Stimulated activated CD4-positive, alpha-beta T cell treated with anti-CD3 and anti-CD28 coated beads, Interleukin-4, amount 100 ng/mL, for 1 hour (primary cell): Measurements from ENCODE around the gene RAB3D.

ENCODE experiments used
- DNase-seq: peaks from one replicate; pipeline ENCODE4 v3.0.0-alpha.2; 2020

Gene RAB3D

GRCh38 chr19:11293433-11294389, 45.7 kb downstream of the RAB3D start:
- DNase-seq, result peak; percentile 83

DNA sequence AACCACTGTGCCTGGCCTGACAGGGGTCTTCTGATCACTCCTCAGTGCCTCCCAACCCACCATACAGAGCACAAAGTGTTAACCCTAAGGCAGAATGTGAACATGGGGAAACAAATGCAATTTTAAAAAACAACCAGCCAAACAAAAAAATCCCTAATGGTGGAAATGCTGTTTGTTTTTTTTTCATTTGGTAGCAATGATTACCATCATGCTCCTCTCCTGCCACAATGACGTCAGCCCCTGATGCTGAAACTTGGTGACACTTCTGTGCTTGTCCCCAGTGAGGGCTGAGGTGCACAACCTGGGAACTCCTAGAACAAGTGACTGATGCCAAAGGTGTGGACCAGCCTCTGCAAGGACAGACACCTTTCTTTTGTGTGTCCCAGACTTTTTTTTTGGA, 47.5 kb downstream of the RAB3D start:
- no peak for DNase-seq

DNA sequence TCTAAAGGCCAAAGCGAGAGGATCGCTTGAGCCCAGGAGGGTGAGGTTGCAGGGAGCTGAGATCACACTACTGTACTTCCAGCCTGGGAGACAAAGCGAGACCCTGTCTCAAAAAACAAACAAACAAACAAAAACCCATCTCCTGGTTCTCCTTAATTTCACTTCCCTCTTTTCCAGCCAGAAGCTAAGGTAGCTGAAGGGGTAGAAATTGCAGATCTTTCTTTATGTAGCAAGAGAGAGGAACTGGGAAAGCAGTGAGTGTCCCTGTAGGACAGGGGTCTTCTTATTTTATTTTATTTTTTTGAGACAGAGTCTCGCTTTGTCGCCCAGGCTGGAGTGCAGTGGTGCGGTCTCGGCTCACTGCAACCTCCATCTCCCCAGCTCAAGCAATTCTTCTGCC, 48.0 kb downstream of the RAB3D start:
- no peak for DNase-seq

DNA sequence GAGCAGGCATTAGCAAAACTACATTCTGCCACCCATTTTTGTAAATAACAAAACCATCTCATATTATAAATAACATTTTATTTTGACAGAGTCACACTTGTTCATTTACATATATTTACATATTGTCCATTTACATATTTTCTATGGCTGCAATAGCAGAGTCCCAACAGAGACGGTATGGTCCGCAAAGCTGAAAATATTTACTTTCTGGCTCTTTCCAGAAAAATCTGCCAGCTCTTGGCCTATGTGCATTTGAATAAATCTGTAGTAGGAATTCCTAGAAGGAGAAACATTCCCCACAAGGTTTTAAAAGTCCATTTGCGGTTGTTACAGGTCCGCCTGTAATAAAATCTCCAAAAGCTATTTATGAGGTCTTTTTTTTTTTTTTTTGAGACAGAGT, 49.2 kb downstream of the RAB3D start:
- no peak for DNase-seq

DNA sequence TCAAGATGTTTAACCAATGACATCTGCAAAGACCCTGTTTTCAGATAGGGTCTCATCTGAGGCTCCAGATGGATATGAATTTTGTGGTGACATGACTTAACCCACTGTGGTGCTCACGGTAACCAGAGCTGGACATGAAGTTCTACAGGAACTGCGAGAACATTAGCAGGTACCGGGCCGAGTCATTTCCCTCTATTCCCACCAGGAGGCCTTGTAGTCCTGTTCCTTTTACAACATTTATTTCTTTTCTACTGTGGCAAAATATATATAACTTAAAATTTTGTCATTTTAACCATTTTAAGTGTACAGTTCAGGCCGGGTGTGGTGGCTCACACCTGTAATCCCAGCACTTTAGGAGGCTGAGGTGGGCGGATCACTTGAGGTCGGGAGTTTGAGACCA, 51.1 kb downstream of the RAB3D start:
- DNase-seq, result no peak

GRCh38 chr19:11286312-11286974, 53.0 kb downstream of the RAB3D start:
- DNase-seq, result no peak

DNA sequence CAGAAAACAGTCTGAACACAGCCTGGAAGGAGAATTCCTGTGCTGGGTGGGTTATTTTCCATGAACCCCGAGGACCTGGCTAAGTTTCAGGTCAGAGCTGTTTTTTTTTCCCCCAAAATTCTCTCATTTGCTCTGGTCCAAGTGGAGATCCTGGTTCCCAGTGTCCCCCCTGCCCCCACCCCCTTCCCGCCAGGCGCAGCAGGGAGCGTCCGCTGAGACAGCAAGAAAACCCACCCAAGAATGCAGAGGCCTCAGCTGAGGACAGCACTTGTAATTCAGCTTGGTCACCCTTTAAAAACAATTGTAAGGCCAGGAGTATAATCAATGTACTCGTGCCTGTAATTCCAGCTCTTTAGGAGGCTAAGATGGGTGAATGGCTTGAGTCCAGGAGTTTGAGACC, 54.9 kb downstream of the RAB3D start:
- no peak for DNase-seq

DNA sequence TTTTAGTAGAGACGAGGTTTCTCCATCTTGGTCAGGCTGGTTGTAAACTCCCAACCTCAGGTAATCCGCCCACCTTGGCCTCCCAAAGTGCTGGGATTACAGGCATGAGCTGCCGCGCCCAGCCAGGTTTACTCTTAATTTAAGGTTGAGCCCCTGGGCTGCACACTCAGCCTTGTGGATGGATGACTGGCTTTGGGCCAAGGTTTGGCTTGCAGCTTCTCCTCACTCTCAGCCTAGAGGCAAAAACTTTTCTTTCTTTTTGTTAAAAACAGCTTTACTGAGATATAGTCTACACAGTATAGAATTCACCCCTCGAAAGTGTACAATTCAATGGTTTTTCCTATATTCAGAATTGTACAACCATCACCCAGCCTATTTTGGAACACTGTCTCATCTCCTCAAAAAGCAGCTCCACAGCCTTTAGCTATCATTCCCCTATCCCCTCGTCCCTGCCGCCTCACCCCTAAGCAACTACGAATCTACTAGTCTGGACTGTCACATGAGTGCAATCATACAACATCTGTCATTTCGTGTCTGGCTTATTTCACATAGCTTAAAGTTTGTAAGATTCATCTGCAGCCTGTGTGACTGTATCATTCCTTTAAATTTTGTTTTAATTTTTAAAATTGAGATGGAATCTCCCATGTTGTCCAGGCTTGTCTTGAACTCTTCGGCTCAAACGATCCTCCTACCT, 58.0 kb downstream of the RAB3D start:
- no peak for DNase-seq

- no peak for DNase-seq
Measured at GRCh38 chr19:11279505-11280236, 59.8 kb downstream of the RAB3D start.

- no peak for DNase-seq
Measured at GRCh38 chr19:11278670-11279069, 60.8 kb downstream of the RAB3D start.

DNA sequence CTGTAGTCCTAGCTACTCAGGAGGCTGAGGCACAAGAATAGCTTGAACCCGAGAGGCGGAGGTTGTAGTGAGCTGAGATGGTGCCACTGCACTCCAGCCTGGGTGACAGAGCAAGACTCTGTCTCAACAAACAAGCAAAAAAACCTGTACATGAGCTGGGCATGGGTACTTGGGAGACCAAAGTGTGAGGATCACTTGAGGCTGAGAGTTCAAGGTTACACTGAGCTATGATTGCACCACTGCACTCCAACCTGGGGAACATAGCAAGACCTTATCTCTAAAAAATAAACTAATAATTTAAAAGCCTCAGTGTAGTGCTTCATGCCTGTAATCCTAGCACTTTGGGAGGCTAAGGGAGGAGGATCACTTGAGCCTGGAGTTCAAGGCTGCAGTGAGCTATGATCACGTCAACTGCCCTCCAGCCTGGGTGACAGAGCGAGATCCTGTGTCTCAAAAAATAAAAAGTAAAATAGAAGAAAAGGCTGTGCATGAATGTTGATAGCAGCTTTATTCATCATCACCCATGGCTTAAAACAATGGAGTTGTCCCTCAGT, 64.8 kb downstream of the RAB3D start:
- DNase-seq, result no peak

DNA sequence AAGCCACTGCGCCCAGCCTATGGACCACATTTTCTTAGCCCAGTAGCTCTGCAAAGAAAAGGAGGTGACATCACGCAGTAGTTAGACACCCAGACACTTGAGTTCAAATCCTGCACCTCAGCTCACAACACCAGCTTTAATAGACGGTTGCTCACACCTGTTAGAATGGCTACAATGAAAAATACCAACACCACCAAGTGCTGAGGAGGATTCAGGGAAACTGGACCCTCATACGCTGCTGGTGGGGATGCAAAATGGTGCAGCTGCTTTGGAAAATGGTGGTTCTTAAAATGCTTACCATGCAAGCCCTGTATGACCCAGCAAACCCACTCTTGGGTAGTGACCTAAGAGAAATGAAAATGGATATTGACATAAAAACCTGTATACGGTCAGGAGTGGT, 65.5 kb downstream of the RAB3D start:
- DNase-seq, result no peak

DNA sequence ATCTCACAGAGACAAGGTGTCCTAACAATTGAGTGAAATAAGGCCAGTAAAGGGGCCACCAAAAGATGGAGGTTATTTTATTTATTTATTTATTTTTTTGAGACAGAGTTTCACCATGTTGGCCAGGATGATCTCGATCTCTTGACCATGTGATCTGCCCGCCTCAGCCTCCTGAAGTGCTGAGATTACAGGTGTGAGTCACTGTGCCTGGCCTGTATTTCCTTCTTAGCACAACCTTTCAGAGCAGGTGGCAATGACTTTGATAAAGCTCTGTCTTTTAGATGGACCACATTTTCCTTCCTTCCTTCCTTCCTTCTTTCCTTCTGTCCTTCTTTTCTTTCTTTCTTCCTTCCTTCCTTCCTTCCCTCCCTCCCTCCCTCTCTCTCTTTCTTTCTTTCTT, 66.2 kb downstream of the RAB3D start:
- DNase-seq, result no peak
